ENCODE results near the gene C1orf116.

GRCh38 chr1:207049054-207049453, 16.5 kb upstream of the C1orf116 start:
- TF ChIP-seq CTCF (IDR thresholded peaks at IDR 0.05 in 8 of 11, conservative IDR thresholded peaks at IDR 0.05 in 3 of 11) (no peak), POLR2A (IDR thresholded peaks at IDR 0.05) (no peak)

All from spleen (tissue), 7 donors.